GM12874 (cell line): Measurements from ENCODE around the gene DCAF4.

Experiments used
- CTCF ChIP-seq: IDR thresholded peaks from 2 replicates; pipeline ENCODE4 v1.5.1; 2011; ENCODE audit warnings: low read depth, mild to moderate bottlenecking, control low read depth, low read length, moderate library complexity; ENCODE audit not compliant: insufficient read depth

Gene DCAF4

DNA sequence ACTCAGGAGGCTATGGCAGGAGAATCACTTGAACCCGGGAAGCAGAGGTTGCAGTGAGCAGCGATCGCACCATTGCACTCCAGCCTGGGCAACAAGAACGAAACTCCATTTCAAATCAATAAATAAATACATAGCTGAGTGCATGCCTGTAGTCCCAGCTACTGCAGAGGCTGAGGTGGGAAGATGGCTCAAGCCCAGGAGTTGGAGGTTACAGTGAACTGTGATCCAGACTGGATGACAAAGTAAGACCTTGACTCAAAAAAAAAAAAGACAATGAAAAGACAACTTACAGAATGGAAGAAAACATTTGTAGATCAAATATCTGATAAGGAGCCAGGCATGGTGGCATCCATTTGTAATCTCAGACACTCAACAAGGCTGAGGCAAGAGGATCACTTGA, 73.1 kb downstream of the DCAF4 start:
- TF ChIP-seq CTCF = no peak

DNA sequence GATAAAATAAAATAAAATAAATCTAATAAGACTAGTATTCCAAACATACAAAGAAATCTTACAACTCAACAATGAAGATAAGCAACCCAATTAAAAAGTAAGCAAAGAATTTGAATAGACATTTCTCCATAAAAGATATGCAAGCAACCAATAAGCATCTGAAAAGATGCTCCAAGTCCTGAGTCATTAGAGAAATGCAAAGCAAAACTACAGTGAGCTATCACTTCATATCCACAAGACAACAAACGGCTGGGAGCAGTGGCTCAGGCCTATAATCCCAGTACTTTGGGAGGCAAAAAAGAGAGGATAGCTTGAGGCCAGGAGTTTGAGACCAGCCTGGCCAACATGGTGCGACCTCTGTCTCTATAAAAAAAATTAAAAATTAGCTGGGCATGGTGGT, 73.8 kb downstream of the DCAF4 start:
- TF ChIP-seq CTCF = no peak

GRCh38 chr14:73003681-73004080, 77.4 kb downstream of the DCAF4 start:
- TF ChIP-seq CTCF = no peak

DNA sequence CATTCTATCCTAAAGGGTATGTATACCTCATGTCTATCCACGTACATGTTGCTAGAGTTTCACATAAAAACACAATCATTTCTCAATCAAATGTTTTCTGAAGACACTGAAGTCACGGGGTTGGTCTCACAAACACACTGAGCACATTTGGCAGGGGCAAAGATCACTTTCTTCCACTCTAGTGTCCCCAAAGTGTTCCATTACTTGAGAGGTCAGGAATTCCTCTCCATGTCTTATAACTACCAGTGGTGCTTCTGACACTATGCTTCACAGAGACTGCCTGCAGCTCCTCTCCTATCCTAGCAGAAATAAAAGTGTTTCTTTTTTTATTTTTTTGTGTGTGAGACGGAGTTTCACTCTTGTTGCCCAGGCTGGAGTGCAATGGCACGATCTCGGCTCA, 81.6 kb downstream of the DCAF4 start:
- TF ChIP-seq CTCF = no peak

DNA sequence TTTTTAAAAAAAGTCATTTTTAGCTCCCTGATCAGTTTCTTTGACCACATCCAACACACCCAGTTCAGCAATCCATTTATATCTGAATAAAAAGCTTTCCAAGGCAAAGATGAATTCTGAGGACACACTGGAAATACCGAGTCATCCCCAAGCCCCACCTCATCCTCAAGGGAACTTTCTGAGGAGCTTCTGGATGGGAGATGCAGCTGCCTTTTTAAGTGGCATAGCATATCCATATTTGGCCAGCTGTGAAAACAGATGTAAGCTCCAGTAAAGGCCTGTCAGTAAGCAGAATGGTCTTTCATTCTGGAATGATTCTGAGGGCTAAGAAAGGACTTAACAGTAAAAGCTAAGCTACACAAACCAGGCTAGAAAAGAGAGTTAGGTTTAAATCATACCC, 82.2 kb downstream of the DCAF4 start:
- no peak for TF ChIP-seq CTCF
